Right atrium auricular region (tissue), 2 donors: ENCODE data around the gene GRIP1. TPM values are rescaled to one million over a fixed set of nuclear protein-coding genes. Genes with fewer than 3 reads are reported as not detected.

Experiments used
- DNase-seq: peaks from one replicate; pipeline ENCODE4 v3.0.0-alpha.2; 2019; ENCODE audit warnings: low spot score
- H3K27ac ChIP-seq, 2 donors: fragments of 200-600 bp; sonication (generic); 1 replicate in 1 of 2; 2 replicates in 1 of 2; pipeline ENCODE4 v1.5.1; 2016 to 2019
- H3K27me3 ChIP-seq, 2 donors: fragments of 200-600 bp; sonication (generic); one replicate each; pipeline versions ENCODE4 v1.5.1 to v1.6.0; 2017 to 2019
- H3K36me3 ChIP-seq: fragments of 200-600 bp; sonication (generic); one replicate; pipeline ENCODE4 v1.5.1; 2016
- H3K4me1 ChIP-seq, 2 donors: fragments of 200-600 bp; sonication (generic); one replicate each; pipeline versions ENCODE4 v1.5.1 to v1.6.0; 2017 to 2019
- H3K4me3 ChIP-seq, 2 donors: fragments of 200-600 bp; sonication (generic); 1 replicate in 1 of 2; 2 replicates in 1 of 2; pipeline ENCODE4 v1.5.1; 2017 to 2019; ENCODE audit warnings: mild to moderate bottlenecking in 1 of 2, moderate library complexity in 1 of 2
- H3K9me3 ChIP-seq, 2 donors: fragments of 200-600 bp; sonication (generic); one replicate each; pipeline ENCODE4 v1.5.1; 2019
- total RNA-seq, 2 donors: library from RNA; depleted of rRNA; stranded (reverse); fragments of >200 nt; gene quantifications; one replicate each; pipeline ENCODE4 v1.1.0, GENCODE V29; 2016
- TF ChIP-seq, protein P1 (sequence below), 2 donors: fragments of 200-600 bp; sonication (generic); IDR thresholded peaks; one replicate each; pipeline ENCODE4 v1.5.1; 2019; ENCODE audit warnings: antibody characterized with exemption in 2 of 2

The GRIP1 gene
- total RNA-seq, 2 donors from 2014 or later, result 5.3 to 12.6 TPM

DNA sequence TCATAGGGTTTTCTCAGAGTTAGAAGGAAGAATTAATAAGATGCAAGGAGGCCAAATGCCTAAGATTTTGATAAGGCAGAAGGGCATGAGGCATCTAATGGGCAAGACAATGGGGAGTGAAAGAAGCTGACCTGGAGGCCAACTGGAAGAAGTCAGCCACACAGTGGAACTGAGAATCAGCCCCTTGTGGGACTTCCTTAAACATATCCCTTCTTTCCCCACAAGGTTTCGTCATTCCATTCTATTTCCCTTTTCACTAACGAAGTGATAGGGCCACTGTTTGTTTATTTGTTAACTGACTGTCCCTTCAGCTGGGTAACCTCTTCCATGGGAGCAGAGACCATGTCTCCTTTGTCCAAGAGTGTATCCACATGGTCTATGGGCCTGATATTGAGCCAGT is 290.4 kb downstream of the GRIP1 start:
- TF ChIP-seq, protein P1, sequence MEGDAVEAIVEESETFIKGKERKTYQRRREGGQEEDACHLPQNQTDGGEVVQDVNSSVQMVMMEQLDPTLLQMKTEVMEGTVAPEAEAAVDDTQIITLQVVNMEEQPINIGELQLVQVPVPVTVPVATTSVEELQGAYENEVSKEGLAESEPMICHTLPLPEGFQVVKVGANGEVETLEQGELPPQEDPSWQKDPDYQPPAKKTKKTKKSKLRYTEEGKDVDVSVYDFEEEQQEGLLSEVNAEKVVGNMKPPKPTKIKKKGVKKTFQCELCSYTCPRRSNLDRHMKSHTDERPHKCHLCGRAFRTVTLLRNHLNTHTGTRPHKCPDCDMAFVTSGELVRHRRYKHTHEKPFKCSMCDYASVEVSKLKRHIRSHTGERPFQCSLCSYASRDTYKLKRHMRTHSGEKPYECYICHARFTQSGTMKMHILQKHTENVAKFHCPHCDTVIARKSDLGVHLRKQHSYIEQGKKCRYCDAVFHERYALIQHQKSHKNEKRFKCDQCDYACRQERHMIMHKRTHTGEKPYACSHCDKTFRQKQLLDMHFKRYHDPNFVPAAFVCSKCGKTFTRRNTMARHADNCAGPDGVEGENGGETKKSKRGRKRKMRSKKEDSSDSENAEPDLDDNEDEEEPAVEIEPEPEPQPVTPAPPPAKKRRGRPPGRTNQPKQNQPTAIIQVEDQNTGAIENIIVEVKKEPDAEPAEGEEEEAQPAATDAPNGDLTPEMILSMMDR (IDR thresholded peaks at IDR 0.05), result no peak
- no peaks in the 10 kb centered on the region for H3K36me3 ChIP-seq
- H3K9me3 ChIP-seq, result no peaks in the 10 kb centered on the region
- DNase-seq, result no peak
- H3K27me3 ChIP-seq, result no peaks in the 10 kb centered on the region
- H3K4me3 ChIP-seq, result no peak overlapping the region
- no peaks in the 10 kb centered on the region for H3K4me1 ChIP-seq
- H3K27ac ChIP-seq, result no peak overlapping the region

DNA sequence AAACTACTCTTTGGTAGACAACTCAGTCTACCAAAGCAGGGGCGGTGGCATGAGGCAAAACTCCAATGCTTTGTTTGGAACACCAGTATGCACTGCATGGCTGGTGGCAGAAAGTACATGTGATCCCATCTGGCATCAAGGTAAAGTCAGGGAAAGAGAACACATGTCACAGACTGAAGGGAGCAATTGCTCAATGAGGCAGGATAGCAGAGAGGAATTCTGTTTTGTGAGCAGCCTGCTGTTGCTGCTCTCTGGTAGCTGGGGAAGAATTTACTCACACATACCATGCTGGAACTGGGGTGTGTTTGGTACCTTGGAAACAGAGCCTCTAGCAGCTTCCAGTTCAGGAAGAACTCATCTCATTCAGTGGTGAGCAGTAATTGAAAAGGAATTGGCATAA is 291.8 kb downstream of the GRIP1 start:
- H3K27ac ChIP-seq, result no peak overlapping the region
- no peaks in the 10 kb centered on the region for H3K4me1 ChIP-seq
- no peak for DNase-seq
- H3K4me3 ChIP-seq, result no peak overlapping the region
- H3K9me3 ChIP-seq, result no peaks in the 10 kb centered on the region
- H3K36me3 ChIP-seq, result no peaks in the 10 kb centered on the region
- no peaks in the 10 kb centered on the region for H3K27me3 ChIP-seq
- TF ChIP-seq, protein P1 (IDR thresholded peaks at IDR 0.05), result no peak

DNA sequence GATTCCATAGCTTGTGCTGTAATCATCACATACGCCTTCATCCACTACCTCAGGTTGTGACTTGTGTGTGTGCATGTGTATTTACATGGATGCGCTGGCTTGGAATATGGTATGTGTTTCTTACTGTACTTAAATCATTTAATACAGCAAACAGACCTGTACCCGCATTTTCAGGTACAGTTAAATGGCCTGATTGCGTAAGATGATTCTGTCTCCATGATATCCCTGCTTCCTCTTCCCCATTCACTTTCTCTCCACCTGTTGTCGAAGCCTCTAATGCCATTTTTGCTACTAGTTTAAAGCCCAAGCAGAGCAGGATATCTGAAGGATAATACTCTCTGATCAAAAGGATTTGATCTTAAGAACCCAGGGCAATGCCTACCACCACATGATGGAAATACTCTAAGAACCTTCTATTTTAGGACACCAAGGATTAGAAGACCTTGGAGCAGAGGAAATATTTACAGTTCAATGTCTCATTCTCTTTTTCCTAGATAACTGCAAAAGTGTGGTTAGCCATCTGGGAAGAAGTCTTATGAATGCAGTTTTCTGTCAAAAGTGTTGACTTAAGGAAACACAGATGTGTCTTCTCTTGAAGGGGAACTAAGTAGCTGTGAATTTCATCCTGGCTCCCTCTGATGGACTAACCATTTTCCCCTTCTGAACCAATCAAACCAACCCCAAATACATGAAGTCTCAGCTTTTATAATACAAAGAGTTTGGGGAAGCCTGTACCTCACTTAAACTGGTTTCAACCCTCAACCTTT is 297.9 kb downstream of the GRIP1 start:
- H3K27ac ChIP-seq, result no peak overlapping the region
- H3K4me1 ChIP-seq, result no peaks in the 10 kb centered on the region
- H3K36me3 ChIP-seq, result no peaks in the 10 kb centered on the region
- TF ChIP-seq, protein P1 (IDR thresholded peaks at IDR 0.05), result no peak
- H3K9me3 ChIP-seq, result no peaks in the 10 kb centered on the region
- no peak for DNase-seq
- no peaks in the 10 kb centered on the region for H3K27me3 ChIP-seq
- H3K4me3 ChIP-seq, result no peak overlapping the region

DNA sequence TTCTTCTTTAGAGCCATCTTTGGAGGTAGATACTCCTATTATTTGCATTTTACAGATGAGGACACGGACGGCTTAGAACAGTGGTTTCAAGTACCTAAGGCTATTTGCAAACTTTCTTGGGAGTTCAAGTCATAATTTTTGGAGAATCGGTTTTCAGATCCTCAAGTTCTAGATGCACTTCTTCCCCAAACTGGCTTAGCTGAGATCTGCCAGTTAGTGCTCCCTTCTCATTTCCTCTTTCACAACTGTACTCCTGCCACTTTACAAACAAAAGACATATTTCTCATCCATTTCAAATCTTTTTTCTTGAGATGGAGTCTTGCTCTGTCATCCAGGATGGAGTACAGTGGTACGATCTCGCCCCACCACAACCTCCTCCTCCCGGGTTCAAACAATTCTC is 299.3 kb downstream of the GRIP1 start:
- H3K4me1 ChIP-seq, result no peaks in the 10 kb centered on the region
- no peak overlapping the region for H3K4me3 ChIP-seq
- H3K27ac ChIP-seq, result no peak overlapping the region
- no peak for DNase-seq
- no peaks in the 10 kb centered on the region for H3K9me3 ChIP-seq
- TF ChIP-seq, protein P1 (IDR thresholded peaks at IDR 0.05), result no peak
- H3K36me3 ChIP-seq, result no peaks in the 10 kb centered on the region
- no peaks in the 10 kb centered on the region for H3K27me3 ChIP-seq

DNA sequence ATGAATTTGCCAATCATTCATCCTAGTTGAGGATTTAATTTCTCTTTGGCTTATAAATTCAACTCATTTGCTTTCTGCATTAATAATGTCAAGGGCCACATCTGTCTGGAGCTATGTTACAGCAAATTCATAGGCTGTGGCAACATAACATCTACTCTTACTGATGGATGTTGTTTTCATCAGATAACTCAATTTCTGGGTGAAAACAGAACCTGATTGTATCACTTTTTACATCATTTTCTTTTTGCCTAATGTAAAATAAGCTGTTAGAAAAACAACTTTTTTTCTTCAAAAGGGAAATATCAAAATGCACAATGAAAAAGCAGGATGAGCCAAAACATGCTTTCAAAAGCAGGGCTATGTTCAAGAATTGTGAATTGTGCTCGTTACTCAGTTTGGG is 303.3 kb downstream of the GRIP1 start:
- H3K27ac ChIP-seq, result no peak overlapping the region
- no peak for DNase-seq
- H3K36me3 ChIP-seq, result no peaks in the 10 kb centered on the region
- TF ChIP-seq, protein P1 (IDR thresholded peaks at IDR 0.05), result no peak
- H3K4me3 ChIP-seq, result no peak overlapping the region
- H3K4me1 ChIP-seq, result no peaks in the 10 kb centered on the region
- H3K9me3 ChIP-seq, result no peaks in the 10 kb centered on the region
- H3K27me3 ChIP-seq, result no peaks in the 10 kb centered on the region

DNA sequence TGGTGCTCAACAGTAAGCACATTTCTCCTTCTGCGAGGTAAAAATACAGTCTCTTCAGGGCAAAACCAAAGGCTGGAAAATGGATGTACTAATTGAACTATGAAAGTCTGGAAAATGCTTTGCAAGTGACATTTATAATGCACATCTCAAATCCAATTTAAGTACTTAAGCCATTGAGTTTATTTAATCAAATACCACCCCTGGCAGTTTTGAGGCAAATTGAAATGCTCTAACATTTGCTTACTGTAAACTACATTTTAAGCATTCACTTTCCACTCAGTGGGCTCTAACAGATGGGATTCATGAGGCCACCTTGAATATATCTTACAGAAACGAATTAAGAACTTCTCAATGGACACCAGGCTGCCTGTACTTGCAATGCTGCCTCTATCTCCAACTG is 306.9 kb downstream of the GRIP1 start:
- TF ChIP-seq, protein P1 (IDR thresholded peaks at IDR 0.05), result no peak
- H3K9me3 ChIP-seq, result no peaks in the 10 kb centered on the region
- no peaks in the 10 kb centered on the region for H3K27me3 ChIP-seq

More for the DNA sequence above, 306.9 kb downstream of the GRIP1 start:
- no peak for DNase-seq
- no peak overlapping the region for H3K27ac ChIP-seq
- H3K4me1 ChIP-seq, result no peaks in the 10 kb centered on the region
- no peaks in the 10 kb centered on the region for H3K36me3 ChIP-seq
- H3K4me3 ChIP-seq, result no peak overlapping the region
